GM12873 (cell line): ENCODE measurements around the gene DYNC1LI1.
A peak's percentile ranks its signal among the peaks of the same experiment; 100 is the strongest.

Experiments used
- TF ChIP-seq, protein P1 (sequence below): IDR thresholded peaks from 2 replicates; pipeline ENCODE4 v1.5.1; 2012; ENCODE audit warnings: low read depth, mild to moderate bottlenecking, moderate library complexity, low read length, control low read depth; ENCODE audit not compliant: insufficient read depth; ENCODE audit errors: missing control alignments

The DYNC1LI1 gene

DNA sequence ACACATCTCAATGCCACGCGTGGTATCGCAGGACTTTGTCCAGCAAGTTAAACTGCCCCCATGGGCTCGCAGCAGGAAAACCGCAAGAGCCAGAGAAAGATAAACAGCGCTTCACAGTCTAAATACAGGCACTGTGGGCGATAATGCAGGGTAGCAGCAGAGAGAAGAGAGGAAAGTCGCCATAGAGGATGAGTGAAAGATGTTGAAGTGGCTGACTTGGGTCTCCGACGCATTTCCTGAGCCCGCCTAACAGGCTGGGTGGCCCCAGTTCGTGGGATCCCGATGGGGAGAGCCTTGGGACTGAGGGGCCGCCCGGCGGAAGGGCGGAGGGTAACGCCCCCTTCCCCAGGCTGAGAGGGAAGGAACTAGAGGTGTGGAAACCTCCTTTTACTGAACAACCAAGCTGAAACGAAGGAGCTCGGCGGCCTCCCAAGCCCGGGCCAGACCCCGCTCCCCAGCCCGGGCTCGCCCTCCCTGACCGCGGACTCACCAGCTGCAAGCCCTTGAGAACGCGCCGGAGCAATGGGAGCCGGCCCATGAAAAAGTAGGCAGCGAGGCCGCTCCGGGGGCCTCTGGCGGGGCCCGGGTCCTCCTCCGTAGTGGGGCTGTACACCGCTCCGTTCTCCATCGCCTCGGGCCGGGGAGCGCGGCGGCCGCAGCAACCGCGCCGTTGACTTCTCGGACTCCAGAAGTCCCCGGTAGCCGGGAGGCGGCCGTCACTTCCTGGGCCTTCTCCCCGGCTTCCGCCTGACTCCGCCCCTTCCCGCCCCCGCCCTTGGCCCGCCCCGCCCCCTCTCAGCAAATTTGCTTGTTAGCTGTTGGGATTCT is 68.3 kb downstream of the DYNC1LI1 start, which contains the start of gene CMTM6:
Gene CMTM6, minus strand, starts transcription at position 735 of the 828 bp plus-strand sequence. Its CDS starts 107 bp downstream, at position 628.
- TF ChIP-seq, protein P1, sequence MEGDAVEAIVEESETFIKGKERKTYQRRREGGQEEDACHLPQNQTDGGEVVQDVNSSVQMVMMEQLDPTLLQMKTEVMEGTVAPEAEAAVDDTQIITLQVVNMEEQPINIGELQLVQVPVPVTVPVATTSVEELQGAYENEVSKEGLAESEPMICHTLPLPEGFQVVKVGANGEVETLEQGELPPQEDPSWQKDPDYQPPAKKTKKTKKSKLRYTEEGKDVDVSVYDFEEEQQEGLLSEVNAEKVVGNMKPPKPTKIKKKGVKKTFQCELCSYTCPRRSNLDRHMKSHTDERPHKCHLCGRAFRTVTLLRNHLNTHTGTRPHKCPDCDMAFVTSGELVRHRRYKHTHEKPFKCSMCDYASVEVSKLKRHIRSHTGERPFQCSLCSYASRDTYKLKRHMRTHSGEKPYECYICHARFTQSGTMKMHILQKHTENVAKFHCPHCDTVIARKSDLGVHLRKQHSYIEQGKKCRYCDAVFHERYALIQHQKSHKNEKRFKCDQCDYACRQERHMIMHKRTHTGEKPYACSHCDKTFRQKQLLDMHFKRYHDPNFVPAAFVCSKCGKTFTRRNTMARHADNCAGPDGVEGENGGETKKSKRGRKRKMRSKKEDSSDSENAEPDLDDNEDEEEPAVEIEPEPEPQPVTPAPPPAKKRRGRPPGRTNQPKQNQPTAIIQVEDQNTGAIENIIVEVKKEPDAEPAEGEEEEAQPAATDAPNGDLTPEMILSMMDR: peak; percentile 7

DNA sequence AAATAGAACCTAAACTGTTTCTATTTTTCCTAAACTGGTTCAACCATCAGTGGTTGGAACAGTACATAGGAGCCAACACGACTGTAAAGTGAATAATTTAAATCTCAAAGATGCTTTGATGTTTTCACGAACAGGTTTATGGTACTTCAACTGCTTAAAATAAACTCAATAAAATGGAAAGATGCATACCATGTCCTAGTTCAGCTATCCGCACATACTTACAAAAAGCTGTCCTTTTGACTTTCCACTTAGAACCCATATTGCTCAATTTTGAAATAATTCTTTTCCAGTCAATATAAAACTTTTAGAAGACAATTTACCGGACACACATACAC is 68.9 kb downstream of the DYNC1LI1 start:
- TF ChIP-seq, protein P1: no peak

DNA sequence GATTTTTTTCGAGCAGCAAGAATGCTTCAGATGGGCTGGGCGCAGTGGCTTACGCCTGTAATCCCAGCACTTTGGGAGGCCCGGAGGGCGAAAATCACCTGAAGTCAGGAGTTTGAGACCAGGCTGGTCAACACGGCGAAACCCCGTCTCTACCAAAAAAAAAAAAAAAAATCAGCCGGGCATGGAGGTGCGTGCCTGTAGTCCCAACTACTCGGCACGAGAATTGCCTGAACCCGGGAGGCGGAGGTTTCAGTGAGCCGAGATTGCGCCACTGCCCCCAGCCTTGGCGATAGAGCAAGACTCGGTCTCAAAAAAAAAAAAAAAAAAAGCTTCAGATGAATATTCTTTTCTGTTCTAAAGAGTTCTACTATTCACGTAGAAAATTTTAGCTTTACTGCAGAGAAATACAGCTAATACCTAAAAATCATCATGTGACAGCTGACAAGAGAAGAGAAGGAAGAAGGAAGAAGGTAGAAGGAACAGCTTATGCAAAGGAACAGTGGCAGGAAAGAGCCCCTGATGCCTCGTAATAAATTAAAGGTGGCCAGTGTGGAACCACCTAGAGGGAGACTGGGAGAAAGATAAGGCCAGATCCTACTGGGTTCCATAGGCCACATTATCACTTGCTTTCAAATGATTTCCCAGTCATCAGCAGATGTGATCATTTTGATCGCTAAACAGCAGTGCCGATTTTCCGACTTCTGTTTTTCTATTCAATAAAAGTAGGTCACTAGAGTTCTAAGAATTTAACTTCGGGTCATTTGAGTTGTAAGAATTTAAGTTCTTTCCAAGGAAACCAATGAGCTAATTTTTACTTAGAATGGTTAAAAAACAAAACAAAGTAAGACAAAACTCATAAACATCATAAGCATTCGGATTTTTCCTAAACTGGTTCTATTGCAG is 69.5 kb downstream of the DYNC1LI1 start:
- TF ChIP-seq, protein P1: no peak

DNA sequence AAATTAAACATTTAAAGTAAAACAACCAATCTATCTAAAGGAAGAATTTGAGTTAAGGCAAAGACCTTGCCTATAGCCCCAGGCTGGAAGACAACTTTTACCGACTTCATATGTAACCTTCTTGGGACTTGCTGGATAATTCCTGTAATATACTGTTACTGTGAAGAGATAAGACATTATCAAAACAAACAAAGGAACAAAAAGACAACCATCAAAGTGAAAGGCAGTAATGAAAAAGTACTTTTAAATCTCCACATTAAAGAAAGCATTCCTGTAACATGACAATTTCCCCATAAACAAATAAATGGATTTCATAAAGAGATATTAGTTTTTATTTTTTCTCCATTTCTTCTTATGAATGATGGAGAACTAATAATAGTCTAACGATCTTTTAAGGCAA is 70.4 kb downstream of the DYNC1LI1 start:
- TF ChIP-seq, protein P1: no peak

DNA sequence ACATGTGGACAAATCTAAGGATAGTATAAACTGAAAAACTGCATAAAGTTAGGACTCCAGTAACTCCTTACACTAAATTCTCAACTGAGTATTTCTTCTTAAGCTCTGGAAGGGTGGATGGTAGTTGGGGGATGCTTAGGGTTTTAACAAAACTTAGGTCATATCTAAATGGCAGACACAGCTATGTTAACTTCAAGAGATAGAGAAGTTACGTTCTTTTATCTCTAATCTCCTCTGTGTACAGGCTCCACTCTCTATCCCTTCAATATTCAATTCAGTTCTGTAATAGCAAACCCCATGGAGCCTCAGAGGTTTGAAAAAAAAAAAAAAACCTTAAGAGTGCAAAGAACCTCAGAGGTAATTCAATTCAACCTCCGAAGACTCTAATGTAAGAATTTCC is 71.1 kb downstream of the DYNC1LI1 start:
- TF ChIP-seq, protein P1: no peak

- TF ChIP-seq, protein P1: no peak
Observed at GRCh38 chr3:32498992-32499391, 71.7 kb downstream of the DYNC1LI1 start.

GRCh38 chr3:32498252-32498651 is 72.4 kb downstream of the DYNC1LI1 start:
- TF ChIP-seq, protein P1: no peak
